HG03558 (cell line): ENCODE measurements around the gene STK32C.
"Not testable (repeated sequence)": the region's sequence is repeated elsewhere in the genome, so short reads cannot be mapped to it uniquely, and the experiment has no call there.

ENCODE experiments used
- ATAC-seq: cut with Tn5 transposase; IDR thresholded peaks from one replicate; pipeline ENCODE4 v1.9.1; 2021; ENCODE audit warnings: moderate number of reproducible peaks; ENCODE audit not compliant: unreplicated experiment; ENCODE audit errors: extremely low read depth

Gene STK32C

DNA sequence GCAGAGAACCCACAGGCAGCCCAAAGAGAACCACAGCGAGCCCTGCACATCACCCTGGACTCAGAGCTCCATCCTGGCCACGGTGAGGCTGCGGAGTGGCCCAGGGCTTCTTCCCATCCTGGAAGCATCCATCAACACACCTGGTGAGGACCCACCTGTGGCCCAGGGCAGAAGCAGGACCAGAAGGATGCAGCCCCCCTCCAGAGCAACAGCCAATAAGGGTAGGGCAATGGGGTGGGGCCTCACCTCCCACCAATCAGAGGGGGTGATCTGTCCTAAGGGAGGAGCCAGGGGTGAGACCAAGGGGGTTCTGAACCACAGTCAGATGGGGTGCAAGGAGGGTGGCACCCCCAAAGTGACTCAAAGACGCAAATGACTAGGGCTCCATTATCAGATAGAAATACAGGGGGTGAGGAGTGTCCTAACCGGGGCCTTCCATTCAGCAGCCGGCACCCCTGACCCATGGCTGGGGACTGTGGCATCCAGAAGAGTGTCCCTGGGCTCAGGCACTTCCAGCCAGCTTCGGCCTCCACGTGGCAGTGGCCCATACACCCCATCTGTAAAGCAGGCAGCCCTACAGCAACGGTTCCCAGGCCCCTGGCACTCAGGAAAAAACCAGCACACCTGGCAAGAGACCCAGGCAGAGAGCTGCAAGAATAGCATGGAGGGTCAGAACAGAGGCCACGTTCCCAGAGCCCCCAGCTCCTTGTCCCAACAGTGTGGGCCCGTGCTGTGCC is 36.9 kb downstream of the STK32C start:
- no peak for ATAC-seq

DNA sequence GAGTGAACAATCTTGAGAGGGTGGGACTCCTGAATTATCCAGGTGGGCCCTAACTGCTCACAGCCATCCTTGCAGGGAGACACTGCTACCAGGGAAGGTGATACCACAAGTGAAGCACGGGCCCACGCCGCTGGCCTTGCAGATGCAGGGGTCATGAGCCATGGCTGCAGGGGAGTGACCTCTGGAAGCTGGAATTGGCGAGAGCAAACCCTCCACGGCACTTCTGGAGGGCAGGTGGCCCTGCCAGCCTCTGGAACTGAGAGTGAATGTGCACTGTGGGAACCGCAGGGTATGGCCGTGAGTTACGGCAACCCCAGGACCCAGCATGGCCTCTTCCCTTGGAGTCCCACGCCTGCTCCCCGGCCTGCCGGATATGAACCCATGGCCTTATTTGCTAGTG is 37.5 kb downstream of the STK32C start:
- no peak for ATAC-seq

DNA sequence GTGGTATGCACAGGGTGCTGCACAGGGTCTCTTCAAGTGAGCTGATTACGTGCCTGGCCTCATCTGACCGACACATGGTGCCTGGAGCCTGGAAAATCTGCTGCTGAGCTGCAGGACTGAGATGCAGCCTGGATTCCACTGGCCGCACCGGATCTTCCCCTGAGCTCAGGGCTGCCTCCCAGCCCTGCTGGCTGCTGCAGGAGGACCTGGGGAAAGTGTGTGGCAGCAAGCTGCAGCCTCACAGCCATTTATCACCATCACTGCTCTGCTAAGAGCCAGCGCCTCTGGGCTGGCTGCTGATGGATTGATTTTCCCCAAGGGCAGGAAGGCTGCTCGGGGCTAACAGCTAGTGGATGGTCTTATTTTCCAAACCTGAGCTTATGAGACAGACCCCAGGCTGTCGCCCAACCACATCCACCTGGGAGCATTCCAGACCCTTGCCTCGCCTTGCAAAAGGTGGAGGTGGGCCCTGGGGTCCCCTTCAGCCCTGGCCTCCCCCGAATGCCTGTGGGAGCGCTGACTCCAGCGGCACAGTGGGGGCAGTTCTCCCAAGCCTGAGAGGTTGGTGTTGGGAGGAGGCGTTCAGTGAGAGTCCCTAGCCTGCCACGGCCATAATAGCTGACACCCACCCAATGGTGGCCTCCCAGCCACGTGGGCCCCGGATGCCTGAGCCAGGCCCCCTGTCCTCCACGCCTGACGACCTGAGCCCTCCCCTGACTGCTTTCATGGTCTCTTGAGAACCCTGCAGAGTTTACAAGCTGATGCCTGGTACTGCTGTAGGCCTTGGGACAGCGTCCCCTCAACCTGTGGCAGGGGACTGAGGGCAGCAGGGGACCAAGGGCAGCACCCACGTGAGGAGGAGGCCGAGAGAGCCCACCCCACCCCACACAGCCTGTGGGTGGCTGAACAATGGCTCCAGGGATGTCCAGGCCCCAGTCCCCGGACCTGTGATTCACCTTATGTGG is 38.2 kb downstream of the STK32C start:
- ATAC-seq: no peak

DNA sequence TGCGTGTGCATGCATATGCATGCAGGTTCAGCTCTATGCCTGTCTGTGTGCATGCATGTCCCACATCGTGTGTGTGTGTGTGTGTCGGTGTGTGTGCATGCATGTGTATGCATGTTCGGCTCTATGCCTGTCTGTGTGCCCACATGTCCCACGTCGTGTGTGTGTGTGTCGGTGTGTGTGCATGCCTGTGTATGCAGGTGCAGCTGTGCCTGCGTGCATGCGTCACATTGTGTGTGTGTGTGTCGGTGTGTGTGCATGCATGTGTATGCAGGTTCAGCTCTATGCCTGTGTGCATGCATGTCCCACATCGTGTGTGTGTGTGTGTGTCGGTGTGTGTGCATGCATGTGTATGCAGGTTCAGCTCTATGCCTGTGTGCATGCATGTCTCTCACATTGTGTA is 39.8 kb downstream of the STK32C start:
- ATAC-seq: not testable (repeated sequence)

DNA sequence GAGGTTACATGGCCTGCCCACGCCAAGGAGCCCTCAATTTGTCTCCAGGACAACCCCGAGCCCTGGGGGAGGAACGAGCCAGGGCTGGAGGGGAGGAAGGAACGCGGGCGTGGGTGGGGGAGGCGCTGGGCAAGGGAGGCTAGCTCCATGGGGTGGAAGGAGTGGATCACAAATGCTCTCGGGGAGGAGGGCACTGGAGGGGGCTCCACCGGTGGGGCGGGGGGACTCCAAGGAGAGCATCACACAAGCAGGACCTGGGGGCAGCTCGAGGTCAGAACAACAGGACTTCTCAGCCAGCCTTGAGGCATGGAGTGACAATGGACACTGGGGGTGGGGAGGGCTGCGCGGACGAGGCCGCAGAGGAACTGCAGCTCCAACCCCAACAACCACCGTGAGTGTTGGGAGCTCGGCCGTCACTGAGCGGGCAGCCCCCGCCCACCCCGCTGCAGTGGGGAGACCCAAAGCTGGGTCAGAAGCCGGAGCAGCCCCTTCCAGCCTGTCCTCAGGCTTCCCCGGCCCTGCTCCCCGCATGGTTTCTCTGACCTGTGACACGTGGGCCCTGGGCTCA is 41.1 kb downstream of the STK32C start:
- no peak for ATAC-seq

DNA sequence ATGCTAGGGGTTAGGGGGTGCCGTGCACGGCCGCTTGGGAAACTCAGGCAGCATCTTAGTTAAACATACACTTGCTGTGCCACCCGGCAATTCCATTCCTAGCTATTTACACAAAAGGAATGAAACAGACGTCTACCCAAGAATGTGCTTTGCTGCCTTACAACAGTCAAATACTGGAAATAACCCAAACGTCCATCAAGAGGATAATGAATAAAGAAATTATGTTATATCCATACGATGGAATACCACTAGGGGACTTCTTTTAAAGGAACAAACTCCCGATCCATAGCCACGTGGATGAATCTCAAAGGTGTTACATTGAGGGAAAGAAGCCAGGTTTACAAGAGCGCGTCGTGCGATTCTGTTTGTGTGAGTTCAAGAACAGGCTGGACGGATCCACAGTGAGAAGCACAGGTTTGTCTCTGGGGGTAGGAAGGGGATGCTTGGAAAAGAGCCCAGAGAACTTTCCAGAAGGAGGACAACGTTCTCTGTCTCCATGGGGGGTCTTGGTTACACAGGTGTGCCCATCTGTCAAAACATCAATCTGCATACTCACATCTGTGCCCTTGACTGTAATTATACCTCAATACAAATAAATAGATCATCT is 41.8 kb downstream of the STK32C start:
- ATAC-seq: no peak

DNA sequence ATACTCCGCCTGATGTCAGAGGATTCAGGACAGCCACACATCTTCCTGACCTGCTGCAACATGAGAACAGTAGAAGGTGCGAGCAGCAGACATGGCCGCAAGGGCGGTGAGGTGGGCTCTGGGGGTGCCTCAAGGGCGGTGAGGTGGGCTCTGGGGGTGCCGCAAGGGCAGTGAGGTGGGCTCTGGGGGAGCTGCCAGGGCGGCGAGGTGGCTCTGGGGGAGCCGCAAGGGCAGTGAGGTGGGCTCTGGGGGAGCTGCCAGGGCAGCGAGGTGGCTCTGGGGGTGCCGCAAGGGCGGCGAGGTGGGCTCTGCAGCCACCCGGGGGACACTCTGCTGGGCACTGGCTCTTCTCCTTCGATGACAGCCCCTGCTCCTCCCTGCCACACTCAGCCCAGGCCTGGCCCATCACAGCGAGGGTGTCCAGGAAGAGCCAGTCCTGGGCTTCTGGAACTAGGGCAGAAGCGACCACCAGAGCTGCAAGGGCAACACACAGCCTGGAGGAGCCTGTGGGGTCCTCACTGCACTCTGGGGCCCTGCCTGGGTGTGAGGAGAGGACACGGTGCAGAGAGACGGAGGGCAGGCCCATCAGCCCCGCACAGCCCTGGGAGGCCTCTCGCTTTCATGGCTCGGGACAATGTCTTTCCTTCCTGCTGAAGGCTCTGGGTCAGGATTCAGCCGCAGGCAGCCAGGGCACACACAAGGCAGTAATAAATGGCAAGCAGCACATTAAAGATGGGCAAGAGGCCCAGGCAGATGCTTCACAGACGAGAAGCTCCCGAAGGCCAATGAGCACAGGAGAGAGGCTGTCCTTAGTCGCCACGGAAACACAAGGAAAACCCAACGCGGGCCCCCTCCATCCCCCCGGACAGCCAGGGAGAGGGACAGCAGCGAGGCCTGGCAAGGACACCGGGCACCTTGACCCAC is 42.5 kb downstream of the STK32C start:
- no peak for ATAC-seq

DNA sequence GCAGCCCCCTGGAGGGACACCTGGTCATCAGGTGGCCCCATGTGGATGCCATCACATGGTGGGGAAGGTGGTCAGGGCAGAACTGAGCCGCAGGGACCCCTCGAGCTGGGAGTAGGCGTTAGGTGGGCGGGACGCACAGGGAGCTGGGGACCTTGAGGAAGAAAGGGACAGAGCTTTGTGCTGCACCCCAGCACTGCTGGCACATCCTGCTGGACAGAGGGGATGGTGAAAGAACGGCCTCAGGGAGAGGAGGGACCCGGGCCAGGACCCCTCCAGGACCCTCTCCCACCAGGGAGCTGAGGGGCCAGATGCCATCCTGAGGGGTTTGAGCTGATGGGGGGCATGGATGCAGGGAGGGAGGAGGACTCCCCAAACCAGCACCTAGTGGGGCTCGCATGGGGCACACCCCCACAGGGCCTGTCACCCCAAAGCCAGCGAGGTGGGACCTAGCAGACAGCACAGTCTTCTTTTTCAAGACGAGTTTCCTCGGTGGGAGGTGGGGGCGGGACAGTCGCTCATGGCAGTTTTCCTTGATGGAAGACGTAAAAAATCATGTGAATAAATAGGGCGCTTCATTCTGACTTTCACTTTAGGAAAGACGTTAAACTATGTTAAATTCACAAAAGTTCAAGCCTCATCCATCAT is 43.3 kb downstream of the STK32C start:
- ATAC-seq: no peak

DNA sequence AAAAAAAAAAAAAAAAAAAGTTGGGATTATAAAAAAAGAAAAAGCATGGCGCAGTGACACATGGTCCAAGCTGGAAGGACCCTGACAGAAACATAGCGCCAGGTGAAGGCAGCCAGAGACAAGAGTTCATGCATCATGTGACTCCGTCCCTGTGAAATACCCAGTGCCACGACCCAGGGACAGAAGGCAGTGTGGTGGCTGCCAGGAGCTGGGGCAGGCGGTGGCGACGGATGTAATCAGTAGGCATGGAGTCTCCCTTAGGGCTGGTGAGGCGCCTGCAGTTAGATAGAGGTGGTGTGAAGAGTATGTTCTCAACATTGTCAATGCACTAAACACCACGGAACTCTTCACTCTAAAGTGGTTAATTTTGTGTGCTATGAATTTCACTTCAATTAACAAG is 43.9 kb downstream of the STK32C start:
- no peak for ATAC-seq

DNA sequence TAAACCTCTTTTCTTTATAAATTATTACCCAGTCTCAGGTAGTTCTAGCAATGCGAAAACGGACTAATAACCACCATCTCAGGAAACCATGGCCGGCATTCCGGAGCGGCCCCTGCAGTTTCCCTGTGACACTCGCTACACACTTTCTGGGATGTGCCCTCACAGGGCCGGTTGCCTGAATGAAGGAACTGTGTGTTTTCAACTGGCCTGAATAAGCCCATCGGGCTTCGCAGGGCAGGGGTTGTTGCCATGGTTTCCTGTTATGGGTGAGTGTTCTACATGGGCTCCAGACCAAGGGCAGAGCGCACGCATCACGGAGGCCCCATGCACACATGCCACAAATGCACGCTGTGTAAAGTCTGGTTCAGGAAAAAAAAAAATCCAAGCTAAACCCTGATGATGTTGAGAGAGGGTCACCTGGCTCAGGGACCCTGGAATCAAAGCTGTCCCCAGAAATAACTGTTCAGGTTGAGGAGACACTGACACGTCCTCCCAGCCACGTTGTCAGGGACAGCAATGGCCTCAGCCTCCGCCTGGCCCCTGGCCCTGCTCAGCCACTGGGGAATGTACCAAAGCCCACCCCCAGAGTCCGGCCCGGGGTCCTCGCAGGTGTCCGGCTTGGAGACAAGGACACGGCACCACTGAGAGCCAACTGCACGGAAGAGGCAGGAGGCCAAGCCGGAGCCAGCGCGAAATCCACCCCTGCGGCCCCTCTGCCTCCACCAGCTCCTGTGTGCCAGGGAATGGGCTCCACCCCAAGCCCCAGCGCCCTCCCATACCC is 47.9 kb downstream of the STK32C start:
- no peak for ATAC-seq

DNA sequence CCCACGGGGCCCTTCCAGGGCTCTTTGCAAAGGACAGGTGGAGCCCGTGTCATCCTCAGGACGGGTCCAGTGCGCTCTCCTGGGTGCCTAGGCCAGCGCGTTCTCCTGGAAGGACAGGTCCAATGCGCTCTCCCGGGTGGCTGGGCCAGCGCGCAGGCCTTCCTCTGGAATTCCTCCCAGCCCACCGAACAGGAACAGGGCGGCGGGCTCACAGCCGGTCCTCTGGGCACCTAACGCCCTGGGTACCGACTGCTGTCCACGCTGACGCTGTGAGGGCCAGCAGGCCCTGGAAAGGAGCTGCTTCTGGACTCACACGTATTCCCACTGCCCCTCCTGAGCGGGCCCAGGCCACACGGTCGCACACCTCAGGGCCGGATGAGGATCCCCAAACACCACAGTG is 49.3 kb downstream of the STK32C start:
- ATAC-seq: no peak

DNA sequence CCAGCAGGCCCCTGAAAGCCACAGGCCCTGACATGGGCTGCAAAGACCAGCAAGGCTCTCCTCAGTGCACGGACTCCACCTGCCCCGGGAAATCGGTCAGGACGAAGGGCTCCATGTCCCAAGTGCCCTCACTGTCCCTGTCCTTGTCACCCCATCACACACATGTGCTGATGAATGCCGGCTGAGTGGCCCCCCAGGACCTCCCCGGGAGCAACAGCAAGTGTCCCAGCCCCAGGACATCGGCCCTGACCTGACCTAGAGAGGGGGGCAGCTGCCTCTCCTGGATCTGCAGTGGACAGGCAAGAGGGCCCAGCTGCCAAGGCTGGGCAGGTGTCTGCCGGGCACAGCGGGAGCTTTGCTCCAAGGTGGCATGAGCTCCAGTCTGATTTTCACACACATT is 49.8 kb downstream of the STK32C start:
- ATAC-seq: no peak

DNA sequence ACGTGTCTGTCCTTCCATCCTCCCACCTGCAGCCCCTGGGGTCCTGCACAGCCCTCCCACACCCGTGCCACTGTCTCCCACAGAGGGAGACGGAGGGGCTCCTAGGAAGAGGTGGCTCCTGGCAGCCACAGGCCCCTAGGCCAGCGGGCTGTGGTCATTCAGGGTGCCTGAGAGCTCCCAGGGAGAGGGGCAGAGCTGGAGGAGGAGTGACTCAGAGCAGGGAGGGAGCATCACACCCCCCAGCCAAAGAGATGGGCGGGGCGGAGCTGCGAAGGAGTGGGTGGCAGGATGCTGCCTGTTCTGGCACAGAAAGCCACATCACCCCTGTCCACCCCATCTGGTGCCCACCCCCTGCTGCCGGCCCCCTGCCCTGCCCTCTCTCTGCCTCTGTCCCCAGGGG is 50.5 kb downstream of the STK32C start:
- no peak for ATAC-seq

DNA sequence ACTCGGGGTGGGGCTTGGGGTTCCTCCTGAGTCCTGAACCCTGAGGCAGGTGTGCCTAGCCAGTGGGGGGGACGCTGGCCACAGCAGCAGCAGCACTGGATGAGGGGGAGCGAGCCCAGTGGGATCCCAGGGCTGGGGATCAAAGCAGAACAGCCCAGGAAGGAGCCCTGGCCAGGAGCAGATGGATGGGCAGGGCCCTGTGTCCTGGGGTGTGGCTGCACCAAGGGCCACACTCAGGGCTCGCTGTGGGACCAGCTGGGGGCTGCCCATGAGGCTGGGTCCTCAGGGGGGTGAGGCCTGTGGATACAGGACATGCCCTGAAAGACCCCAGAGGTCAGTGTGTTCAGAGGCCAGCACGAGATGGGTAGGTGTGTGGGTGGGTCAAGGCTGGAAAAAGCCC is 50.9 kb downstream of the STK32C start:
- ATAC-seq: no peak

DNA sequence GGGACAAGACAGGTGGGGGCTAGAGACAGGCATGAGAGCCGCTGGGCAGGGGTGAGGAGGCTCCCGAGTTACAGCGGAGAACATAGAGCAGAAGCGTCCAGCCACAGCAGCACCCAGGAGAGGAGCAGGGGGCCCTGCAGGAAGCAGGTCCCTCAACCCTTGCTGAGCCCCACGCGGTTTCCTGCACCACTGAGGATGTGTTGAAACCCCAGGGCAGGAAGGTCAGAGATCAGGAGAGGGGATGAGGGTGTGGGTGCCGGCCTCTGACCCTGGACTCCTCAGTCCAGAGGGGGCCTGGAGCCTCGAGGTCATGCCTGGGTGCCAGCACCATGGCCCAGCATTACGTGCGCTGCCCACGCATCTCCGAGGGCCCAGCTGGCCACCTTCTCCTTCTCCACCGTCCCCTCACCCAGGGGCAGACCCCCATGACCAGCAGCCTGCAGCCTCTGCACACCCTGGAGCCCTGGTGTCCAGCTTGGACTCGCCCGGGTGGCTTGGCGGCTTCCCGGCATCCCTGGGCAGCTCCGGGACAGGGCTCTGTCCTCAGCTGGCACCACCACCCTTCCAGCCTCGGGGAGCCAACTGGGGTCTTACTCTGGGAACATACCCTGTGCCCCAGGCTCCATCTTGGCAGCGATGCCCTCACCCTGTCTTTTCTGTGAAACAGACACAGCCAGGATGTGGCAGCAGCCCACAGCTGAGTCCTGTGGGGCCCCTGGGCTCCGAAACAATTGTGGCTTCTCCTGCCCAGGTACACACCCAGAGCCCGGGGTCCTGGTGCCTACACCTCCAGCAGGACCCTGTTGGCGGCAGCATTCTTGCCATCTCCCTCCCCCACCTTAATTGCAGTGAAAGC is 52.0 kb downstream of the STK32C start:
- no peak for ATAC-seq

DNA sequence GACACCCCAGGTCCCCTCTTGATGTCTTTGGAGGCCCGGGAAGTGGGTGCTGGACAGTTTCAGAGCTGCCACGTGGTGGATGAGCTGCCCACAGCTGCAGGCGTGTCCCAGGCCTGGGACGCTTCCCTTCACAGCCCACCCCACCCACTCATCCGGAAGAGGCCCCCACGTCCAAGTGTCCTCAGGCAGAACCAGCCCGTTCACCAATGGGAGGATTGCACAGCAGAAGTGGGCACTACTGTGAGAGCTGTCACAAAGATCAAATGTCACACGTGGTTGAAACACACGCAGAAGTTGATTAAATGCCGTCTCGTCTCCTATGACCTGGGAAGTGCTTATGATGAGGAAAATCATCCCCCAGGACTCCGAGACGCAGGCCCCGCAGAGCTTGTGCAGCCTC is 52.9 kb downstream of the STK32C start:
- no peak for ATAC-seq

DNA sequence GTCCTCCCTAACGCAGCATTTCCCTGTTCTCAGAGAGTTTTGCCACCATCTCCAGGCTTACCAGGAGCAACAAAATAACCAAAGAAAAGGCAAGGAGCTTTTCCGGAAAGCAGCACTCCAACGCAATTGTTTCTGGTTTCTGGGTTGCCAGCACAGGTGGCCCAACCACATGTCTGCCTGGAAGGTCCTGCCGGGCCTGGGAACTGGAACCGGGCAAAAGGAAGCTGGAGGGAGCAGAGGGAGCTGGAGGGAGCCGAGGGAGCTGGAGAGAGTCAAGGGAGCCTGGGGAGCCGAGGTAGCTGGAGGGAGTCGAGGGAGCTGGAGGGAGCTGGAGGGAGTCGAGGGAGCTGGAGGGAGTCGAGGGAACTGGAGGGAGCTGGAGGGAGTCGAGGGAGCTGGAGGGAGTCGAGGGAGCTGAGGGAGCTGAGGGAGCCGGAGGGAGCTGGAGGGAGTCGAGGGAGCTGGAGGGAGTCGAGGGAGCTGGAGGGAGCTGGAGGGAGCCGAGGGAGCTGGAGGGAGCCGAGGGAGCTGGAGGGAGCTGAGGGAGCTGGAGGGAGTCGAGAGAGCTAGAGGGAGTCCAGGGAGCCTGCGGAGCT is 54.6 kb downstream of the STK32C start:
- ATAC-seq: no peak
